Measurements from ENCODE around the gene RAC3. TPM values are rescaled to one million over a fixed set of nuclear protein-coding genes. Genes with fewer than 3 reads are reported as not detected.

Gene RAC3
- total and polyA plus RNA-seq, 2 of the 8 experiments (the other 6 are each of a cell fraction or from before 2014, with no cell fraction given): 177 to 299 TPM

DNA sequence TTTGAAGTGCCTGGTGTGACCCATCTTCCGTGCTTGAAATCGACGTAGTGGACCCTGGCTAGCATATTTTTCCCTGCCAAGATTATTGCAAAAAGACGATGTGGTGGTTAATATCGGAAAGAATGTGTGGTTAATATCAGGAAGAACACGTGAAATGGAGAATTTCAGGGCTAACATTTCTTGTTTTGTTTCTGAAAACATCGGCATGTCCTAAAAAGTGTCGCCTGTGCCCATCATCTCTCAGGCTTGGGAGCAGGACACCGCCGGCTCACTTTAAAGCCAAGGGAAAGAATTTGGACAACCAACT, 6.4 kb downstream of the RAC3 start:
- Histone ChIP-seq H3K56ac (replicated peaks; ENCODE audit: insufficient read length, low read depth, low read length) (no peak overlapping the region), H2BK120ac (replicated peaks; ENCODE audit: low read depth, low read length) (no peak overlapping the region), H3K4me3 (ENCODE audit: extremely low read depth in 1 of 4, insufficient read depth in 2 of 4, low read depth in 3 of 4, low read length in 4 of 4) (peak overlapping the region in 1 of 4 experiments; percentile 77; a peak in 4 of 8 replicates), H3K9me3 (ENCODE audit: insufficient read depth in 2 of 2, low read depth in 1 of 2, low read length in 1 of 2) (no peaks in the 10 kb centered on the region), H3K79me1 (ENCODE audit: low read depth, low read length) (no peaks in the 10 kb centered on the region; the same call in 1 of the 2 replicates), H2BK15ac (ENCODE audit: low read length) (no peak overlapping the region), H3K4me2 (ENCODE audit: insufficient read depth in 1 of 2, low read depth in 2 of 2, low read length in 2 of 2) (peak overlapping the region; percentile 73 to 90), H4K5ac (ENCODE audit: insufficient read length, low read depth, low read length) (no peak overlapping the region), H2AFZ (ENCODE audit: low read length) (peak overlapping the region; percentile 85; the same call in 1 of the 2 replicates), H4K91ac (replicated peaks; ENCODE audit: insufficient read length, low read length) (no peak overlapping the region), H3K27ac (ENCODE audit: low read depth, low read length) (no peak overlapping the region), H3K23me2 (ENCODE audit: low read depth, low read length) (peaks cover 9% of the 10 kb centered on the region; the same call in 1 of the 2 replicates), H3K14ac (ENCODE audit: insufficient read length) (no peak overlapping the region), H3K18ac (ENCODE audit: extremely low read depth, low read length) (no peak overlapping the region), H3K4me1 (replicated peaks in 1 of 4; ENCODE audit: control insufficient read depth in 3 of 4, insufficient read depth in 4 of 4, low read length in 3 of 4) (peaks cover 3 to 12% (median 4%) of the 10 kb centered on the region in 4 experiments; a peak in 6 of 7 replicates), H3K79me2 (ENCODE audit: control insufficient read depth in 1 of 2, insufficient read depth in 2 of 2, low read length in 2 of 2) (no peaks in the 10 kb centered on the region; a peak in 1 of 4 replicates), H3K27me3 (replicated peaks in 1 of 4; ENCODE audit: control insufficient read depth in 3 of 4, extremely low read depth in 1 of 4, insufficient read depth in 3 of 4, low read length in 3 of 4) (peaks cover 0 to 4% (median 0%) of the 10 kb centered on the region in 4 experiments; a peak in 1 of 7 replicates), H4K20me1 (replicated peaks in 1 of 2; ENCODE audit: control insufficient read depth in 1 of 2, insufficient read depth in 2 of 2, low read length in 2 of 2) (peaks cover 2 to 11% of the 10 kb centered on the region in 2 experiments), H2BK5ac (ENCODE audit: low read depth, low read length) (no peak overlapping the region), H3K4ac (replicated peaks; ENCODE audit: insufficient read length, low read depth, low read length) (no peak overlapping the region), H2BK20ac (ENCODE audit: low read length) (no peak overlapping the region), H3K36me3 (ENCODE audit: control insufficient read depth in 2 of 4, insufficient read depth in 4 of 4, low read length in 3 of 4) (no peaks in the 10 kb centered on the region; a peak in 1 of 8 replicates), H4K8ac (ENCODE audit: extremely low read depth, insufficient read depth, low read length) (no peak overlapping the region), H2BK12ac (ENCODE audit: low read depth, low read length) (peak overlapping the region; percentile 71; the same call in 1 of the 2 replicates), H3K9ac (replicated peaks in 1 of 4; ENCODE audit: extremely low read depth in 1 of 4, low read depth in 3 of 4, low read length in 3 of 4) (no peak overlapping the region), H3K23ac (ENCODE audit: insufficient read length) (no peak overlapping the region), H2AK5ac (ENCODE audit: low read depth, low read length) (no peak overlapping the region)
- POLR2A ChIA-PET (ENCODE audit: partially characterized antibody): interaction anchor here (0.9 to 1.8 kb wide), 7 partner anchors 14 to 168 kb away, joined by 3 to 9 read pairs (median 6); partner anchors contain the start of genes CENPX, FASN, GPS1 and LRRC45
- WGBS, 2 experiments (ENCODE audit: extremely low coverage in 1 of 2, insufficient coverage in 1 of 2, insufficient read length in 1 of 2, insufficient replicate concordance in 2 of 2, low coverage in 1 of 2, low lambda C conversion rate in 2 of 2, missing lambda C conversion rate in 1 of 2): 29% methylated on average over 10 of the region's 10 CpGs; no CpG with 5 or more reads in 1 of the 2 experiments
- CTCF ChIA-PET (ENCODE audit: partially characterized antibody): interaction anchor here (0.6 to 4.1 kb wide), 16 partner anchors 8 to 142 kb away, joined by 3 to 21 read pairs (median 4); partner anchors contain the start of genes GPS1 and RFNG
- FAIRE-seq (no peak), DNase-seq (ENCODE audit: low read depth in 1 of 2, low spot score in 2 of 2) (no peak)
- TF ChIP-seq RBBP5 (IDR thresholded peaks at IDR 0.05; ENCODE audit: borderline replicate concordance, low read depth, low read length) (no peak), POLR2A (IDR thresholded peaks at IDR 0.05; ENCODE audit: control extremely low read depth in 1 of 2, low read depth in 2 of 2, low read length in 2 of 2) (no peak)

Data from H1 (cell line).